KMS-11 (cell line): ENCODE results near the gene SORCS1.

Experiments used
- H2AFZ ChIP-seq: fragments of 200-600 bp; sonication (generic); 2 replicates; pipeline ENCODE4 v1.6.1; 2016; ENCODE audit warnings: antibody characterized with exemption, mixed run types, low read depth
- H3K27ac ChIP-seq: fragments of 200-600 bp; sonication (generic); 2 replicates; pipeline ENCODE4 v1.6.1; 2016; ENCODE audit warnings: mild to moderate bottlenecking, mixed run types
- H3K27me3 ChIP-seq: fragments of 200-600 bp; sonication (generic); 2 replicates; pipeline ENCODE4 v1.6.1; 2017; ENCODE audit warnings: mild to moderate bottlenecking, low read depth, mixed run types, moderate library complexity; ENCODE audit not compliant: insufficient read depth
- H3K36me3 ChIP-seq: fragments of 200-600 bp; sonication (generic); 2 replicates; pipeline ENCODE4 v1.6.1; 2017; ENCODE audit warnings: mild to moderate bottlenecking, mixed run types; ENCODE audit not compliant: insufficient read depth
- H3K4me1 ChIP-seq: fragments of 200-600 bp; sonication (generic); 2 replicates; pipeline ENCODE4 v1.6.1; 2016; ENCODE audit warnings: mild to moderate bottlenecking, low read depth, mixed run types; ENCODE audit not compliant: poor library complexity, severe bottlenecking
- H3K4me2 ChIP-seq: fragments of 200-600 bp; sonication (generic); 2 replicates; pipeline ENCODE4 v1.7.0; 2016; ENCODE audit warnings: mild to moderate bottlenecking, mixed run types
- H3K4me3 ChIP-seq: fragments of 200-600 bp; sonication (generic); IDR thresholded peaks from 2 replicates; pipeline ENCODE4 v1.6.1; 2017; ENCODE audit warnings: low read depth, low read length, mixed read lengths; ENCODE audit not compliant: insufficient read depth
- H3K79me2 ChIP-seq: fragments of 200-600 bp; sonication (generic); 2 replicates; pipeline ENCODE4 v1.6.1; 2016; ENCODE audit warnings: low read depth, mixed run types; ENCODE audit not compliant: insufficient read depth
- H3K9ac ChIP-seq: fragments of 200-600 bp; sonication (generic); 2 replicates; pipeline ENCODE4 v1.6.1; 2016; ENCODE audit warnings: mild to moderate bottlenecking, mixed run types
- H4K20me1 ChIP-seq: fragments of 200-600 bp; sonication (generic); 2 replicates; pipeline ENCODE4 v1.6.1; 2016; ENCODE audit warnings: mild to moderate bottlenecking, mixed run types; ENCODE audit not compliant: insufficient read depth
- TF ChIP-seq, protein P1 (sequence below): fragments of 200-600 bp; sonication (generic); conservative IDR thresholded peaks from 2 replicates; pipeline ENCODE4 v1.6.1; 2017; ENCODE audit warnings: low read depth, mild to moderate bottlenecking, antibody characterized with exemption, low read length, moderate library complexity, mixed read lengths

Gene SORCS1

DNA sequence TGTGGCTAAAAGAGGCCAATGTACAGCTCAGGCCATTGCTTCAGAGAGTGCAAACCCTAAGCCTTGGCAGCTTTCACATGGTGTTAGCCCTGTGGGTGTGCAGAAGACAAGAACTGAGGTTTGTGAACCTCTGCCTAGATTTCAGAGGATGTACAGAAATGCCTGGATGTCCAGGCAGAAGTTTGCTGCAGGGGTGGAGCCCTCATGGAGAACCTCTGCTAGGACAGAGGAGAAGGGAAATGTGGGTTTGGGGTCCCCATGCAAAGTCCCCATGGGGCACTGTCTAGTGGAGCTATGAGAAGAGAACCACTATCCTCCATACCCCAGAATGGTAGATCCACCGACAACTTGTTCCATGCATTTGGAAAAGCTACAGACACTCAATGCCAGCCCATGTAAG is 12.4 kb downstream of the SORCS1 start:
- H3K4me2 ChIP-seq: no peak overlapping the region
- H4K20me1 ChIP-seq: no peaks in the 10 kb centered on the region
- no peaks in the 10 kb centered on the region for H3K79me2 ChIP-seq
- no peak overlapping the region for H3K9ac ChIP-seq
- H3K27me3 ChIP-seq: no peaks in the 10 kb centered on the region
- TF ChIP-seq, protein P1, sequence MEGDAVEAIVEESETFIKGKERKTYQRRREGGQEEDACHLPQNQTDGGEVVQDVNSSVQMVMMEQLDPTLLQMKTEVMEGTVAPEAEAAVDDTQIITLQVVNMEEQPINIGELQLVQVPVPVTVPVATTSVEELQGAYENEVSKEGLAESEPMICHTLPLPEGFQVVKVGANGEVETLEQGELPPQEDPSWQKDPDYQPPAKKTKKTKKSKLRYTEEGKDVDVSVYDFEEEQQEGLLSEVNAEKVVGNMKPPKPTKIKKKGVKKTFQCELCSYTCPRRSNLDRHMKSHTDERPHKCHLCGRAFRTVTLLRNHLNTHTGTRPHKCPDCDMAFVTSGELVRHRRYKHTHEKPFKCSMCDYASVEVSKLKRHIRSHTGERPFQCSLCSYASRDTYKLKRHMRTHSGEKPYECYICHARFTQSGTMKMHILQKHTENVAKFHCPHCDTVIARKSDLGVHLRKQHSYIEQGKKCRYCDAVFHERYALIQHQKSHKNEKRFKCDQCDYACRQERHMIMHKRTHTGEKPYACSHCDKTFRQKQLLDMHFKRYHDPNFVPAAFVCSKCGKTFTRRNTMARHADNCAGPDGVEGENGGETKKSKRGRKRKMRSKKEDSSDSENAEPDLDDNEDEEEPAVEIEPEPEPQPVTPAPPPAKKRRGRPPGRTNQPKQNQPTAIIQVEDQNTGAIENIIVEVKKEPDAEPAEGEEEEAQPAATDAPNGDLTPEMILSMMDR: no peak
- no peaks in the 10 kb centered on the region for H3K4me1 ChIP-seq
- no peak overlapping the region for H3K27ac ChIP-seq
- no peak overlapping the region for H2AFZ ChIP-seq
- no peak overlapping the region for H3K4me3 ChIP-seq
- no peaks in the 10 kb centered on the region for H3K36me3 ChIP-seq

- TF ChIP-seq, protein P1: no peak
- H3K27me3 ChIP-seq: no peaks in the 10 kb centered on the region
- no peak overlapping the region for H3K4me3 ChIP-seq
- no peak overlapping the region for H3K9ac ChIP-seq
- no peak overlapping the region for H3K27ac ChIP-seq
- H3K4me2 ChIP-seq: no peak overlapping the region
- H2AFZ ChIP-seq: no peak overlapping the region
- H3K36me3 ChIP-seq: no peaks in the 10 kb centered on the region
- no peaks in the 10 kb centered on the region for H3K79me2 ChIP-seq
- no peaks in the 10 kb centered on the region for H3K4me1 ChIP-seq
- no peaks in the 10 kb centered on the region for H4K20me1 ChIP-seq
Observed at GRCh38 chr10:107148906-107149305, 15.6 kb downstream of the SORCS1 start.

- H4K20me1 ChIP-seq: no peaks in the 10 kb centered on the region
- TF ChIP-seq, protein P1: no peak
- no peaks in the 10 kb centered on the region for H3K36me3 ChIP-seq
- H3K27me3 ChIP-seq: no peaks in the 10 kb centered on the region
- H3K4me3 ChIP-seq: no peak overlapping the region
- H3K27ac ChIP-seq: no peak overlapping the region
- no peaks in the 10 kb centered on the region for H3K4me1 ChIP-seq
- no peaks in the 10 kb centered on the region for H3K79me2 ChIP-seq
- H3K9ac ChIP-seq: no peak overlapping the region
- no peak overlapping the region for H2AFZ ChIP-seq
- no peak overlapping the region for H3K4me2 ChIP-seq
Observed at GRCh38 chr10:107144490-107144889, 20.0 kb downstream of the SORCS1 start.

GRCh38 chr10:107141524-107142061 is 22.9 kb downstream of the SORCS1 start:
- Histone ChIP-seq H3K36me3 (no peaks in the 10 kb centered on the region), H3K9ac (no peak overlapping the region), H3K79me2 (no peaks in the 10 kb centered on the region), H3K27ac (no peak overlapping the region), H2AFZ (no peak overlapping the region), H4K20me1 (no peaks in the 10 kb centered on the region), H3K27me3 (no peaks in the 10 kb centered on the region), H3K4me3 (no peak overlapping the region), H3K4me2 (no peak overlapping the region), H3K4me1 (no peaks in the 10 kb centered on the region)
- TF ChIP-seq, protein P1: no peak
